Body of pancreas (tissue), 4 donors: ENCODE measurements around the gene PPFIA2.

Source experiments
- CTCF ChIP-seq, 7 experiments: fragments of 450-650 bp in 4 of 7; fragments of 200-600 bp in 3 of 7; sonication (generic) in 3 of 7; IDR thresholded peaks; one replicate each; pipeline ENCODE4 v1.5.1; 2016 to 2019; ENCODE audit warnings: antibody characterized with exemption in 7 of 7
- POLR2A ChIP-seq, 3 donors: fragments of 450-650 bp; IDR thresholded peaks; one replicate each; pipeline ENCODE4 v1.6.1; 2016; ENCODE audit warnings: antibody characterized with exemption in 3 of 3, mild to moderate bottlenecking in 2 of 3

GRCh38 chr12:81539279-81539678, 219.9 kb downstream of the PPFIA2 start:
- TF ChIP-seq CTCF (IDR thresholded peaks at IDR 0.05) (no peak), POLR2A (IDR thresholded peaks at IDR 0.05) (no peak)
